ENCODE data around the gene PWWP2B. TPM values are rescaled to one million over a fixed set of nuclear protein-coding genes. Genes with fewer than 3 reads are reported as not detected.

Gene PWWP2B
- total and polyA plus RNA-seq, 2 experiments from 2014 or later, result 0.66 to 5.8 TPM

DNA sequence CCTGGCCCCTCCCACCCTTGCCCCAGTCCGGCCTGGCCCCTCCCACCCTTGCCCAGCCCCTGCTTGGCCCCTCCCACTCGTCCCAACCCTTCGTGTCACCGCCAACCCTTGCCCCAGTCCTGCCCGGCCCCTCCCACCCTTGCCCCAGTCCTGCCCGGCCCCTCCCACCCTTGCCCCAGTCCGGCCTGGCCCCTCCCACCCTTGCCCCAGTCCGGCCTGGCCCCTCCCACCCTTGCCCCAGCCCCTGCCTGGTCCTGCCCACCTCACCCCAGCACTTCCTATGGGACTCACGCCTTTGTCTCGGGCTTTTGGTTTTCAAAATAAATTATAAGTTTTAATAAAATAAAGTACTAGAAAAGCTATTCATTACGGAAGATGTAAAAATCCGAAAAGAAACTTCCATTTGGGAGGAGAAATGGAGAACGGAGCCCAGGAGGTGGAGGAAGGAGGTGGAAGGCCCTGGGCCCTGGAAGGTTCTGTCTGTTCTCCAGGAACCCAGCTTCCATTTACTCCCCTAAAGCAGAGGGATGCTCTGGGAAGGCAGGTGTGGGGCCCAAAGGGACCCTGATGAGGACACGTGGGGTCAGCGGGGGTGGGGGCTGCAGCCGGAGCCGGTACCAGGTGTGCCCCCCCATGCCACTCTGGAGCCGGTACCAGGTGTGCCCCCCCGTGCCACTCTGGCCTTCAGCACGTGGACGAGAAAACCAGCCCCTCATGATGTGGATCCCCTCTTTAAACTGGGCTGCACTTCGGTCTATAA is 52.2 kb downstream of the PWWP2B start:
- Histone ChIP-seq H2AFZ (no peak overlapping the region), H3K4me2 (ENCODE audit: unreplicated experiment) (no peak overlapping the region), H3K79me2 (ENCODE audit: insufficient read depth) (no peaks in the 10 kb centered on the region), H4K20me1 (ENCODE audit: insufficient read depth) (no peaks in the 10 kb centered on the region), H3K36me3 (ENCODE audit: low read depth) (no peaks in the 10 kb centered on the region), H3K4me1 (ENCODE audit: insufficient read depth) (no peaks in the 10 kb centered on the region), H3F3A (ENCODE audit: insufficient read depth) (0 out of 2 replicates have a peak, but pooled peaks cover 5% of the 10 kb centered on the region), H3K9ac (no peak overlapping the region), H3K4me3 (no peak overlapping the region), H3K27me3 (replicated peaks; ENCODE audit: insufficient read depth) (no peaks in the 10 kb centered on the region), H3K27ac (no peak overlapping the region), H3K9me2 (ENCODE audit: insufficient read depth) (no peaks in the 10 kb centered on the region), H3K9me3 (ENCODE audit: low read depth) (no peaks in the 10 kb centered on the region)
- WGBS, 2 experiments (ENCODE audit: low coverage in 1 of 2, low lambda C conversion rate in 2 of 2, missing lambda C conversion rate in 2 of 2), result 50 to 64% methylated on average over 13 to 22 of the region's 22 CpGs
- in situ Hi-C loops (cut with MboI), result no loop called here
- TF ChIP-seq EZH2phosphoT487 (IDR thresholded peaks at IDR 0.05; ENCODE audit: insufficient read depth, low read depth) (no peak), EZH2 (IDR thresholded peaks at IDR 0.05; ENCODE audit: insufficient read depth, poor library complexity, severe bottlenecking) (no peak)
- DNase-seq, result no peak

DNA sequence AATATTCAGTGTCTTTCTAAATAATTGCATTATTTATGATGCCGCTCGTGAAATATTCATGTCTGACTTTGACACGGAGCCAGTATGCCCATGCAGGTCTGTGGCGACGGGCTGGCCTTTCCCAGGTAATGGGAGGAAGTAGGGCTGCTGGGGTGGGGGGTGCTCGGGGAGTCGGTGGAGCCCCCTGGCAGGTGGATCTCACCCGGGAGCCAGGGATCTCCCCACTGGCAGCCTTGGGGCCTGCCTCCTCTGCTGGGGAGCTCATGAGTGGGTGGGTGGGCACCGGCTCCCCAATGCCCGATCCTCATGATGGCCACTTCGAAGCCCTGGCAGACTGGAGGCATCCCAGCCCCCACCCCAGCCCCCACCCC is 52.8 kb downstream of the PWWP2B start:
- in situ Hi-C loops (cut with MboI), result loop anchor here (5.0 kb wide), 1 partner anchor 222 kb away; no protein-coding TSS in a partner anchor

DNA sequence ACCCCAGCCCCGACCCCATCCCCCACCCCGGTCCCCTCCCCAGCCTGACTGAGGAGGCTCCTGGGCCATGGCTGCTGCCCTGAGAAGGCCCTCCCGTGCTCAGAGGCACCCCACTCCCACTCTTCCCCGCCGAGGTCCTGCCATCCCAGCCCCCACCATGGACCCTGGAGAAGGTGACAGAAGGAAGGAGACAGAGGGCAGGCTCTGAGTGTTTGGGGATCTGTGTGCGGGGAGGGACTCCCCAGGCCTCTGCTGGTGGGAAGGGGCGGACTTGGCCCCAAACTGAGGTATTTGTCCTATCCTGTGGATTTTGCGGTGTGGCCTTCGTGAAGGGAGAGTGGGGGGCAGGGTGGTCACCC is 53.4 kb downstream of the PWWP2B start:
- Histone ChIP-seq H3F3A (ENCODE audit: insufficient read depth) (0 out of 2 replicates have a peak, but pooled peaks cover 5% of the 10 kb centered on the region), H3K4me1 (ENCODE audit: insufficient read depth) (no peaks in the 10 kb centered on the region), H3K9ac (no peak overlapping the region), H4K20me1 (ENCODE audit: insufficient read depth) (no peaks in the 10 kb centered on the region), H2AFZ (no peak overlapping the region), H3K36me3 (ENCODE audit: low read depth) (no peaks in the 10 kb centered on the region), H3K79me2 (ENCODE audit: insufficient read depth) (no peaks in the 10 kb centered on the region), H3K9me3 (ENCODE audit: low read depth) (no peaks in the 10 kb centered on the region), H3K4me3 (no peak overlapping the region), H3K4me2 (ENCODE audit: unreplicated experiment) (no peak overlapping the region), H3K9me2 (ENCODE audit: insufficient read depth) (no peaks in the 10 kb centered on the region), H3K27me3 (replicated peaks; ENCODE audit: insufficient read depth) (no peaks in the 10 kb centered on the region), H3K27ac (no peak overlapping the region)
- no peak for TF ChIP-seq EZH2phosphoT487 (IDR thresholded peaks at IDR 0.05; ENCODE audit: insufficient read depth, low read depth)
- TF ChIP-seq EZH2 (IDR thresholded peaks at IDR 0.05; ENCODE audit: insufficient read depth, poor library complexity, severe bottlenecking), result no peak
- WGBS, 2 experiments (ENCODE audit: low coverage in 1 of 2, low lambda C conversion rate in 2 of 2, missing lambda C conversion rate in 2 of 2), result 54 to 58% methylated on average over 5 to 9 of the region's 9 CpGs
- in situ Hi-C loops (cut with MboI), result loop anchor here (5.0 kb wide), 1 partner anchor 223 kb away; no protein-coding TSS in a partner anchor
- DNase-seq, result no peak

More for the DNA sequence above, 52.8 kb downstream of the PWWP2B start:
- Histone ChIP-seq H3K4me3 (no peak overlapping the region), H3K9ac (no peak overlapping the region), H2AFZ (no peak overlapping the region), H3K9me3 (ENCODE audit: low read depth) (no peaks in the 10 kb centered on the region), H4K20me1 (ENCODE audit: insufficient read depth) (no peaks in the 10 kb centered on the region), H3K79me2 (ENCODE audit: insufficient read depth) (no peaks in the 10 kb centered on the region), H3K27ac (no peak overlapping the region), H3K4me1 (ENCODE audit: insufficient read depth) (no peaks in the 10 kb centered on the region), H3F3A (ENCODE audit: insufficient read depth) (0 out of 2 replicates have a peak, but pooled peaks cover 5% of the 10 kb centered on the region), H3K27me3 (replicated peaks; ENCODE audit: insufficient read depth) (no peaks in the 10 kb centered on the region), H3K9me2 (ENCODE audit: insufficient read depth) (no peaks in the 10 kb centered on the region), H3K36me3 (ENCODE audit: low read depth) (no peaks in the 10 kb centered on the region), H3K4me2 (ENCODE audit: unreplicated experiment) (no peak overlapping the region)
- TF ChIP-seq EZH2 (IDR thresholded peaks at IDR 0.05; ENCODE audit: insufficient read depth, poor library complexity, severe bottlenecking), result no peak
- TF ChIP-seq EZH2phosphoT487 (IDR thresholded peaks at IDR 0.05; ENCODE audit: insufficient read depth, low read depth), result no peak
- 78 to 87% methylated on average over 7 to 11 of the region's 11 CpGs for WGBS, 2 experiments (ENCODE audit: low coverage in 1 of 2, low lambda C conversion rate in 2 of 2, missing lambda C conversion rate in 2 of 2)
- DNase-seq, result no peak

DNA sequence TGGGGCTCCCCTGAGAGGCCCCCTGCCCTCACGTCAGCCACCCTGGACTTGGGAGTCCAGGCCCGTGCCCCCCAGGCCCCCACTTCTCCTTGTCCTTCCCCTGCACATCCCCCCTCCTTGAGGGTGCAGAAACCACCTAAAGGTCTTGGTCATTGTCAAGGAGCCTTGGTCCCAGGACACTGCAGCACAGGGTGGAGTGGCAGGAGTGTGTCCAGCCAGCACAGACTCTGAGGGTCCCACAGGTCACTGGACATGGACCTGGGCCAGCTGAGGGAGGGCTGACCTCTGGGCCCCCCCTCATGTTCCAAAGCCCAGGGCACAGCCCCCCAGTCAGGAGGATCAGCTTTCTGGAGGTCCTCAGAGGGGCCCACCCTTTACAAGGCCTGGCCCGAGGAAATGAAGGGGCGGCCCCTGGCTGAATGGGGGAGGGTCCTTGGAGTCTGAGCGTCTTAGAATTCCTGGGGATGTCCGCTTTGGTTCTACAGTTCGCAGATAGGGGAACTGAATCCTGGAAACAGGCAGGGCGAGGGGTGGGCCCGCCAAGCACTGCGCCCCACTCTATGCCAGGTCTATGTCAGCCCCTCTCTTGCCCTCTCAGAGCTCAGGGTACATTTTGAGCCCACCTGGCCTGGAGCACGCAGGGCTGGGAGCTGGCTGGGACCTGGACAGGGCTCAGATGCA is 54.0 kb downstream of the PWWP2B start:
- in situ Hi-C loops (cut with MboI), result loop anchor here (5.0 kb wide), 1 partner anchor 224 kb away; no protein-coding TSS in a partner anchor
- H3K4me3 ChIP-seq, result no peak overlapping the region
- H3K27ac ChIP-seq, result no peak overlapping the region
- WGBS, 2 experiments (ENCODE audit: low coverage in 1 of 2, low lambda C conversion rate in 2 of 2, missing lambda C conversion rate in 2 of 2), result 75 to 80% methylated on average over 9 to 11 of the region's 11 CpGs
- no peaks in the 10 kb centered on the region for H3K27me3 ChIP-seq (replicated peaks; ENCODE audit: insufficient read depth)
- H4K20me1 ChIP-seq (ENCODE audit: insufficient read depth), result no peaks in the 10 kb centered on the region
- no peaks in the 10 kb centered on the region for H3K9me3 ChIP-seq (ENCODE audit: low read depth)
- no peak overlapping the region for H2AFZ ChIP-seq
- H3K9me2 ChIP-seq (ENCODE audit: insufficient read depth), result no peaks in the 10 kb centered on the region
- no peaks in the 10 kb centered on the region for H3K79me2 ChIP-seq (ENCODE audit: insufficient read depth)
- no peak overlapping the region for H3K4me2 ChIP-seq (ENCODE audit: unreplicated experiment)
- no peaks in the 10 kb centered on the region for H3K4me1 ChIP-seq (ENCODE audit: insufficient read depth)
- 0 out of 2 replicates have a peak, but pooled peaks cover 5% of the 10 kb centered on the region for H3F3A ChIP-seq (ENCODE audit: insufficient read depth)
- TF ChIP-seq EZH2phosphoT487 (IDR thresholded peaks at IDR 0.05; ENCODE audit: insufficient read depth, low read depth), result no peak
- TF ChIP-seq EZH2 (IDR thresholded peaks at IDR 0.05; ENCODE audit: insufficient read depth, poor library complexity, severe bottlenecking), result no peak
- no peak for DNase-seq
- H3K9ac ChIP-seq, result no peak overlapping the region
- H3K36me3 ChIP-seq (ENCODE audit: low read depth), result no peaks in the 10 kb centered on the region
